ENCODE measurements around the gene CRACR2B.

- TF ChIP-seq CTCF (IDR thresholded peaks at IDR 0.05 in 8 of 11, conservative IDR thresholded peaks at IDR 0.05 in 3 of 11), result no peak
- no peak for TF ChIP-seq POLR2AphosphoS5 (IDR thresholded peaks at IDR 0.05)
Measured at GRCh38 chr11:864898-865297, 37.2 kb downstream of the CRACR2B start.

Data from spleen (tissue), 7 donors.